Trophoblast cell (in vitro differentiated cells and primary cell): ENCODE measurements around the gene AEN.

ENCODE experiments used
- DNase-seq, 2 donors: peaks; one replicate each; pipeline ENCODE4 v3.0.0-alpha.2; 2016
- H2AFZ ChIP-seq: 2 replicates; pipeline ENCODE4 v1.6.1; 2013; ENCODE audit warnings: low read length, moderate library complexity, mild to moderate bottlenecking; ENCODE audit not compliant: insufficient read depth, poor library complexity
- H2AK5ac ChIP-seq: 2 replicates; pipeline ENCODE4 v1.6.1; 2013; ENCODE audit warnings: mild to moderate bottlenecking, low read length
- H2BK120ac ChIP-seq: 2 replicates; pipeline ENCODE4 v1.6.1; 2013; ENCODE audit warnings: low read length, mild to moderate bottlenecking, moderate library complexity; ENCODE audit not compliant: insufficient read depth, poor library complexity
- H2BK12ac ChIP-seq: 2 replicates; pipeline ENCODE4 v1.6.1; 2013; ENCODE audit warnings: mild to moderate bottlenecking, low read length, moderate library complexity
- H2BK5ac ChIP-seq: 2 replicates; pipeline ENCODE4 v1.6.1; 2013; ENCODE audit warnings: low read length, low read depth, moderate library complexity, mild to moderate bottlenecking; ENCODE audit not compliant: poor library complexity
- H3K14ac ChIP-seq: 2 replicates; pipeline ENCODE4 v1.6.1; 2013; ENCODE audit warnings: mild to moderate bottlenecking, low read length
- H3K18ac ChIP-seq: 2 replicates; pipeline ENCODE4 v1.6.1; 2013; ENCODE audit warnings: mild to moderate bottlenecking, low read length
- H3K23ac ChIP-seq: 2 replicates; pipeline ENCODE4 v1.6.1; 2013; ENCODE audit warnings: low read length
- H3K27ac ChIP-seq: 2 replicates; pipeline ENCODE4 v1.5.1; 2013; ENCODE audit warnings: low read depth, mild to moderate bottlenecking, inconsistent platforms, low read length, moderate library complexity
- H3K27me3 ChIP-seq: 2 replicates; pipeline ENCODE4 v1.6.1; 2013; ENCODE audit warnings: inconsistent platforms, mild to moderate bottlenecking, low read length, moderate library complexity; ENCODE audit not compliant: insufficient read depth
- H3K36me3 ChIP-seq, 2 experiments: 1 replicate in 1 of 2; 2 replicates in 1 of 2; pipeline ENCODE4 v1.6.1; 2013; ENCODE audit warnings: low read length in 2 of 2, mild to moderate bottlenecking in 2 of 2, moderate library complexity in 1 of 2; ENCODE audit not compliant: insufficient read depth in 2 of 2, control insufficient read depth in 1 of 2
- H3K4ac ChIP-seq: 2 replicates; pipeline ENCODE4 v1.6.1; 2013; ENCODE audit warnings: low read depth, mild to moderate bottlenecking, low read length, moderate library complexity
- H3K4me1 ChIP-seq, 2 experiments: 1 replicate in 1 of 2; 2 replicates in 1 of 2; pipeline ENCODE4 v1.6.1; 2013; ENCODE audit warnings: low read length in 2 of 2, mild to moderate bottlenecking in 2 of 2, moderate library complexity in 1 of 2; ENCODE audit not compliant: insufficient read depth in 2 of 2, control insufficient read depth in 1 of 2
- H3K4me2 ChIP-seq: 2 replicates; pipeline ENCODE4 v1.6.1; 2013; ENCODE audit warnings: inconsistent platforms, mild to moderate bottlenecking, low read length, moderate library complexity
- H3K4me3 ChIP-seq: 2 replicates; pipeline ENCODE4 v1.5.1; 2013; ENCODE audit warnings: mild to moderate bottlenecking, low read depth, low read length, inconsistent platforms
- H3K79me1 ChIP-seq: one replicate; pipeline ENCODE4 v1.6.1; 2013; ENCODE audit warnings: low read length
- H3K79me2 ChIP-seq: 2 replicates; pipeline ENCODE4 v1.6.1; 2013; ENCODE audit warnings: low read length, mild to moderate bottlenecking; ENCODE audit not compliant: control insufficient read depth, insufficient read depth, poor library complexity
- H3K9ac ChIP-seq: 2 replicates; pipeline ENCODE4 v1.6.1; 2013; ENCODE audit warnings: mild to moderate bottlenecking, low read length
- H3K9me3 ChIP-seq: 2 replicates; pipeline ENCODE4 v1.6.1; 2013; ENCODE audit warnings: low read depth, mild to moderate bottlenecking, control low read depth, inconsistent platforms, low read length; ENCODE audit not compliant: insufficient read depth
- H4K12ac ChIP-seq: 2 replicates; pipeline ENCODE4 v1.6.1; 2013; ENCODE audit warnings: low read depth, mild to moderate bottlenecking, low read length, moderate library complexity
- H4K8ac ChIP-seq: 2 replicates; pipeline ENCODE4 v1.6.1; 2013; ENCODE audit warnings: low read depth, mild to moderate bottlenecking, low read length, moderate library complexity
- H4K91ac ChIP-seq: one replicate; pipeline ENCODE4 v1.6.1; 2013; ENCODE audit warnings: low read depth, mild to moderate bottlenecking, low read length, moderate library complexity
- WGBS: extraction: QIAGEN DNeasy Blood & Tissue Kit; methylation state at CpG from one replicate; pipeline ENCODE4 v1.1.7; 2013; ENCODE audit warnings: missing lambda C conversion rate; ENCODE audit not compliant: insufficient read length, insufficient coverage; ENCODE audit errors: extremely low coverage; 5-methylcytosine and 5-hydroxymethylcytosine counted together

AEN gene

GRCh38 chr15:88635318-88635717, 14.2 kb downstream of the AEN start:
- no peak overlapping the region for H2BK5ac ChIP-seq
- no peak overlapping the region for H2AFZ ChIP-seq
- no peak overlapping the region for H3K23ac ChIP-seq
- H2AK5ac ChIP-seq: no peak overlapping the region
- H3K27me3 ChIP-seq: no peaks in the 10 kb centered on the region
- no peak overlapping the region for H4K8ac ChIP-seq
- H3K4me2 ChIP-seq: no peak overlapping the region
- H4K12ac ChIP-seq: no peak overlapping the region
- peaks cover 27 to 28% of the 10 kb centered on the region in 2 experiments for H3K4me1 ChIP-seq
- WGBS: no CpG with 5 or more reads among the region's 6 CpGs
- no peak for DNase-seq
- H2BK12ac ChIP-seq: no peak overlapping the region
- no peak overlapping the region for H3K9ac ChIP-seq
- no peak overlapping the region for H3K4me3 ChIP-seq
- peaks cover 10% of the 10 kb centered on the region for H3K79me1 ChIP-seq
- no peak overlapping the region for H4K91ac ChIP-seq
- peaks cover 27% of the 10 kb centered on the region in 2 experiments for H3K36me3 ChIP-seq
- H2BK120ac ChIP-seq: no peak overlapping the region
- no peak overlapping the region for H3K14ac ChIP-seq
- no peaks in the 10 kb centered on the region for H3K9me3 ChIP-seq
- H3K79me2 ChIP-seq: no peaks in the 10 kb centered on the region
- no peak overlapping the region for H3K18ac ChIP-seq
- H3K4ac ChIP-seq: no peak overlapping the region
- no peak overlapping the region for H3K27ac ChIP-seq

GRCh38 chr15:88636050-88636449, 14.9 kb downstream of the AEN start:
- H3K23ac ChIP-seq: no peak overlapping the region
- H3K4me2 ChIP-seq: no peak overlapping the region
- H3K27me3 ChIP-seq: no peaks in the 10 kb centered on the region
- no peak overlapping the region for H4K91ac ChIP-seq
- no peaks in the 10 kb centered on the region for H3K9me3 ChIP-seq
- peaks cover 10% of the 10 kb centered on the region for H3K79me1 ChIP-seq
- no peak overlapping the region for H4K12ac ChIP-seq
- no peak overlapping the region for H2AFZ ChIP-seq
- H2BK12ac ChIP-seq: no peak overlapping the region
- H4K8ac ChIP-seq: no peak overlapping the region
- H2AK5ac ChIP-seq: no peak overlapping the region
- peak overlapping the region; percentile 6 for H2BK5ac ChIP-seq
- no peak overlapping the region for H3K18ac ChIP-seq
- H3K4me3 ChIP-seq: no peak overlapping the region
- WGBS: no CpG with 5 or more reads among the region's 11 CpGs
- H3K79me2 ChIP-seq: no peaks in the 10 kb centered on the region
- no peak overlapping the region for H3K4ac ChIP-seq
- peak; percentile 70 to 74 for DNase-seq
- no peak overlapping the region for H3K14ac ChIP-seq
- peaks cover 27 to 28% of the 10 kb centered on the region in 2 experiments for H3K4me1 ChIP-seq
- H3K36me3 ChIP-seq: peaks cover 19 to 20% of the 10 kb centered on the region in 2 experiments
- no peak overlapping the region for H3K27ac ChIP-seq
- peak overlapping the region; percentile 31 for H3K9ac ChIP-seq
- H2BK120ac ChIP-seq: no peak overlapping the region

- Histone ChIP-seq H3K9me3 (no peaks in the 10 kb centered on the region), H3K18ac (no peak overlapping the region), H3K4me3 (no peak overlapping the region), H4K12ac (no peak overlapping the region), H3K79me2 (no peaks in the 10 kb centered on the region), H2AFZ (no peak overlapping the region), H4K91ac (no peak overlapping the region), H3K36me3 (peaks cover 13 to 14% of the 10 kb centered on the region in 2 experiments), H3K27me3 (no peaks in the 10 kb centered on the region), H3K14ac (no peak overlapping the region), H3K27ac (peak overlapping the region; percentile 20), H2BK5ac (no peak overlapping the region), H3K79me1 (peaks cover 10% of the 10 kb centered on the region), H3K4ac (no peak overlapping the region), H3K9ac (no peak overlapping the region), H2BK120ac (no peak overlapping the region), H3K4me1 (peaks cover 27 to 28% of the 10 kb centered on the region in 2 experiments), H4K8ac (no peak overlapping the region), H2AK5ac (no peak overlapping the region), H3K4me2 (no peak overlapping the region), H3K23ac (no peak overlapping the region), H2BK12ac (no peak overlapping the region)
- no CpG with 5 or more reads among the region's 5 CpGs for whole genome bisulfite sequencing
- DNase-seq: peak in 1 of 2 donors; percentile 33
These were observed 15.5 kb downstream of the AEN start for GRCh38 chr15:88636654-88637053.

GRCh38 chr15:88637436-88637835, 16.3 kb downstream of the AEN start:
- Histone ChIP-seq H4K8ac (no peak overlapping the region), H3K4me2 (no peak overlapping the region), H3K23ac (no peak overlapping the region), H3K79me2 (no peaks in the 10 kb centered on the region), H3K18ac (no peak overlapping the region), H3K27ac (no peak overlapping the region), H3K36me3 (peaks cover 7 to 8% of the 10 kb centered on the region in 2 experiments), H3K4me1 (peaks cover 27 to 28% of the 10 kb centered on the region in 2 experiments), H2AFZ (no peak overlapping the region), H2AK5ac (no peak overlapping the region), H3K4ac (no peak overlapping the region), H4K91ac (no peak overlapping the region), H3K4me3 (no peak overlapping the region), H2BK12ac (no peak overlapping the region), H3K27me3 (no peaks in the 10 kb centered on the region), H3K9me3 (no peaks in the 10 kb centered on the region), H2BK120ac (no peak overlapping the region), H4K12ac (no peak overlapping the region), H3K9ac (no peak overlapping the region), H3K14ac (peak overlapping the region; percentile 8), H3K79me1 (peaks cover 10% of the 10 kb centered on the region), H2BK5ac (no peak overlapping the region)
- DNase-seq: no peak
- WGBS: no CpG with 5 or more reads among the region's 7 CpGs
